ENCODE data around the gene DCAF16. TPM values are rescaled to one million over a fixed set of nuclear protein-coding genes. Genes with fewer than 3 reads are reported as not detected.

DCAF16 gene
- total and polyA plus RNA-seq, 12 donors = 6.9 to 43.1 (median 21.7) TPM

GRCh38 chr4:17769406-17770174, 41.0 kb downstream of the DCAF16 start:
- Histone ChIP-seq H3K9me3 (replicated peaks in 1 of 3) (no peaks in the 10 kb centered on the region), H3K4me1 (replicated peaks in 1 of 2) (no peaks in the 10 kb centered on the region), H3K4me3 (no peak overlapping the region), H3K36me3 (replicated peaks in 1 of 2) (no peaks in the 10 kb centered on the region), H3K27ac (no peak overlapping the region), H3K27me3 (no peaks in the 10 kb centered on the region)
- intact Hi-C loops (cut with DNase I) = no loop called here
- no peak for DNase-seq
- WGBS, 4 donors = 53 to 66% (median 61%) methylated on average over 8 of the region's 8 CpGs
- TF ChIP-seq CTCF (IDR thresholded peaks at IDR 0.05) (no peak), POLR2A (IDR thresholded peaks at IDR 0.05) (no peak)

- Histone ChIP-seq H3K27ac (no peak overlapping the region), H3K9me3 (replicated peaks in 1 of 3) (no peaks in the 10 kb centered on the region), H3K4me3 (no peak overlapping the region), H3K4me1 (replicated peaks in 1 of 2) (no peaks in the 10 kb centered on the region), H3K27me3 (no peaks in the 10 kb centered on the region), H3K36me3 (replicated peaks in 1 of 2) (no peaks in the 10 kb centered on the region)
- DNase-seq = no peak
- intact Hi-C loops (cut with DNase I) = no loop called here
- TF ChIP-seq CTCF (IDR thresholded peaks at IDR 0.05) (no peak), POLR2A (IDR thresholded peaks at IDR 0.05) (no peak)
- 90 to 95% (median 93%) methylated on average over 10 to 33 of the region's 33 CpGs for WGBS, 4 donors
Measured at GRCh38 chr4:17766826-17767458, 43.6 kb downstream of the DCAF16 start.

GRCh38 chr4:17765514-17766286, 44.9 kb downstream of the DCAF16 start:
- Histone ChIP-seq H3K4me3 (no peak overlapping the region), H3K36me3 (replicated peaks in 1 of 2) (no peaks in the 10 kb centered on the region), H3K27ac (no peak overlapping the region), H3K27me3 (no peaks in the 10 kb centered on the region), H3K4me1 (replicated peaks in 1 of 2) (no peaks in the 10 kb centered on the region), H3K9me3 (replicated peaks in 1 of 3) (no peaks in the 10 kb centered on the region)
- TF ChIP-seq CTCF (IDR thresholded peaks at IDR 0.05) (no peak), POLR2A (IDR thresholded peaks at IDR 0.05) (no peak)
- WGBS, 4 donors = 75 to 91% (median 79%) methylated on average over 9 to 11 of the region's 11 CpGs
- intact Hi-C loops (cut with DNase I) = no loop called here
- DNase-seq = no peak

GRCh38 chr4:17763931-17764330, 46.6 kb downstream of the DCAF16 start:
- no peaks in the 10 kb centered on the region for H3K27me3 ChIP-seq
- no peak overlapping the region for H3K4me3 ChIP-seq
- 39 to 52% (median 45%) methylated on average over 5 of the region's 5 CpGs for whole genome bisulfite sequencing, 4 donors
- no peaks in the 10 kb centered on the region for H3K9me3 ChIP-seq (replicated peaks in 1 of 3)
- no peaks in the 10 kb centered on the region for H3K4me1 ChIP-seq (replicated peaks in 1 of 2)
- H3K27ac ChIP-seq = no peak overlapping the region
- H3K36me3 ChIP-seq (replicated peaks in 1 of 2) = no peaks in the 10 kb centered on the region
- no peak for TF ChIP-seq CTCF (IDR thresholded peaks at IDR 0.05)
- no peak for DNase-seq
- intact Hi-C loops (cut with DNase I) = no loop called here
